DND-41 (cell line): ENCODE results near the gene YTHDC1.

Source experiments
- CTCF ChIP-seq: IDR thresholded peaks from 2 replicates; pipeline ENCODE4 v1.5.1; 2012; ENCODE audit warnings: borderline replicate concordance, low read length, moderate library complexity, mild to moderate bottlenecking; ENCODE audit not compliant: poor library complexity, severe bottlenecking; ENCODE audit errors: extremely low read depth
- EZH2 ChIP-seq: IDR thresholded peaks from 3 replicates; pipeline ENCODE4 v1.6.1; 2012; ENCODE audit warnings: borderline replicate concordance, low read depth, mild to moderate bottlenecking, moderate library complexity, low read length, inconsistent platforms; ENCODE audit not compliant: severe bottlenecking

DNA sequence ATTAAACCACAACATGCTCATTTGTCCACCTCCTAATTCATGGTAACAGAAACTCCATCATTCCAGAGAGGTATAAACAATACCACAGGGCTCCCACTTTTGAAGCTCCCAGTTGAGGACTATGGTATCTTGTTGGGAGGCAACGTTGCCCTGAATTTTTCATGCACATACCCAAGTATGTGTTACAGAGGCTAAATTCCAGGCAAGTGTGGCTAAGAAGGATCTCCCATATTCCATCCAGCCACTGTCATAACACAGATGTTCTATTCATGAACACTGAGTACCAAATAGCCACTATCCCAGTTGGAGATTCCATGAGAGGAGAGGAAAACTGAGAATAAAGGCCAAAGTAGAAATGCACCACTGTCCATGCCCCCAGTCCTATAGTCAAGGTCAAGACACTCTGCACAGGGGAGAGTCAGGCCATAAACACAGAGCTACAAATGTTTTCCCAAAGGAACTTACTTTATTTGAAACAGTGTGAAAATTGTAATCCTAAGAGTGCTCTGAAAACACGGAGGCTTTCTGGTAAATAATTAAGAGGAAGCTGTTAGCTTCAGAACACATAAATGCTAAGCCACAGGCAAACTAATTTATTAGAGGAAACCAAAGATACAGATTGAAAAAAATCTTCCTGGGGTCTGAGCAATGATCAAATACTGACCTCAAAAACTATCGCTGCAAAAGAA lies 62.0 kb downstream of the YTHDC1 start:
- TF ChIP-seq CTCF (no peak), EZH2 (no peak)
